A549 treated with GW870086 at 1 μM for 4 hours (cell line): ENCODE data around the gene TMF1. TPM values are rescaled to one million over a fixed set of nuclear protein-coding genes. Genes with fewer than 3 reads are reported as not detected.

Experiments
- total RNA-seq: library from RNA; stranded (reverse); fragments of 200-300 nt; extraction: Qiagen RNA extraction; gene quantifications from 5 replicates; pipeline ENCODE4 v1.2.3, GENCODE V29; 2022; ENCODE audit warnings: low read depth

The TMF1 gene
- total RNA-seq = 10.6 to 16.9 TPM (median 16.6 TPM) in 5 replicates

GRCh38 chr3:69051756-69052471, at the start of gene TMF1:
TMF1 (minus strand) TSS chr3:69052333; CDS start chr3:69052086, 247 bp downstream.

GRCh38 chr3:69084326-69085167, 32.4 kb upstream of the TMF1 start, which contains the start of gene ARL6IP5:
ARL6IP5 (plus strand) TSS chr3:69084937; CDS start chr3:69085048, 111 bp downstream.

GRCh38 chr3:69080233-69080920, 28.2 kb upstream of the TMF1 start, which contains the start of gene UBA3:
UBA3 (minus strand) TSS chr3:69080365; CDS start chr3:69080353, 12 bp downstream.

GRCh38 chr3:69013253-69014021, 38.7 kb downstream of the TMF1 start, which contains the start of gene EOGT:
EOGT (minus strand) TSS chr3:69013684; CDS start chr3:69009846, 3,838 bp downstream.

Other genes with a start within 250 kb of the TMF1 start
- gene TAFA4, start 119.8 kb downstream of the TMF1 start, total RNA-seq = not detected in 5 replicates
- gene EOGT, start 38.6 kb downstream of the TMF1 start, total RNA-seq = 7.7 to 14.6 TPM (median 12.9 TPM) in 5 replicates
- gene UBA3, start 28.0 kb upstream of the TMF1 start, total RNA-seq = 21.4 to 28.3 TPM (median 25.2 TPM) in 5 replicates
- gene ARL6IP5, start 32.6 kb upstream of the TMF1 start, total RNA-seq = 80.4 to 113 TPM (median 95.7 TPM) in 5 replicates
- not detected in 5 replicates for gene LMOD3, start 70.3 kb upstream of the TMF1 start, total RNA-seq